EH (cell line): ENCODE results near the gene CTAGE6.
"Not testable (repeated sequence)": the region's sequence is repeated elsewhere in the genome, so short reads cannot be mapped to it uniquely, and the experiment has no call there.

Source experiments
- DNase-seq: peaks from one replicate; pipeline ENCODE4 v3.0.0-alpha.2; 2015; ENCODE audit warnings: low read depth

CTAGE6 gene

GRCh38 chr7:143757596-143757995 lies at the start of gene CTAGE6:
TSS of gene CTAGE6 (minus strand) at chr7:143757696. CDS start at chr7:143757658, 38 bp downstream.
- not testable (repeated sequence) for DNase-seq

- not testable (repeated sequence) for DNase-seq
These were observed 49.2 kb upstream of the CTAGE6 start for GRCh38 chr7:143806664-143807071.

GRCh38 chr7:143797896-143798290 lies 40.4 kb upstream of the CTAGE6 start:
- not testable (repeated sequence) for DNase-seq

GRCh38 chr7:143797119-143797895 lies 39.8 kb upstream of the CTAGE6 start:
- not testable (repeated sequence) for DNase-seq

GRCh38 chr7:143795653-143796052 lies 38.2 kb upstream of the CTAGE6 start:
- DNase-seq, result not testable (repeated sequence)

GRCh38 chr7:143792633-143793032 lies 35.1 kb upstream of the CTAGE6 start:
- not testable (repeated sequence) for DNase-seq

- DNase-seq, result not testable (repeated sequence)
These were observed 28.1 kb upstream of the CTAGE6 start for GRCh38 chr7:143785415-143786182.

GRCh38 chr7:143779591-143779990 lies 22.1 kb upstream of the CTAGE6 start:
- not testable (repeated sequence) for DNase-seq

GRCh38 chr7:143772738-143773468 lies 15.4 kb upstream of the CTAGE6 start:
- not testable (repeated sequence) for DNase-seq

- DNase-seq, result not testable (repeated sequence)
These were observed 10.0 kb upstream of the CTAGE6 start for GRCh38 chr7:143767531-143767930.

- not testable (repeated sequence) for DNase-seq
These were observed 8.2 kb upstream of the CTAGE6 start for GRCh38 chr7:143765678-143766077.

- not testable (repeated sequence) for DNase-seq
These were observed 5.6 kb upstream of the CTAGE6 start for GRCh38 chr7:143763065-143763464.

GRCh38 chr7:143745340-143745739 lies 12.2 kb downstream of the CTAGE6 start:
- DNase-seq, result not testable (repeated sequence)

- peak; percentile 64 for DNase-seq
These were observed 20.3 kb downstream of the CTAGE6 start for GRCh38 chr7:143737037-143737819.

GRCh38 chr7:143735962-143736361 lies 21.5 kb downstream of the CTAGE6 start:
- no peak for DNase-seq

GRCh38 chr7:143733876-143734275 lies 23.6 kb downstream of the CTAGE6 start:
- no peak for DNase-seq

GRCh38 chr7:143728333-143728862 lies 29.1 kb downstream of the CTAGE6 start:
- no peak for DNase-seq

- DNase-seq, result not testable (repeated sequence)
These were observed 29.9 kb downstream of the CTAGE6 start for GRCh38 chr7:143727561-143727960.

GRCh38 chr7:143726143-143726542 lies 31.4 kb downstream of the CTAGE6 start:
- not testable (repeated sequence) for DNase-seq

- not testable (repeated sequence) for DNase-seq
These were observed 37.2 kb downstream of the CTAGE6 start for GRCh38 chr7:143720335-143720734.

GRCh38 chr7:143715543-143716193 lies 41.8 kb downstream of the CTAGE6 start:
- DNase-seq, result not testable (repeated sequence)
